ENCODE data around the gene ALG10.

GRCh38 chr12:34022079-34022830 is at the start of gene ALG10:
- TF ChIP-seq CTCF (IDR thresholded peaks at IDR 0.05; ENCODE audit: poor library complexity) (peak; percentile 72), EZH2 (IDR thresholded peaks at IDR 0.05; ENCODE audit: borderline replicate concordance) (no peak), EZH2phosphoT487 (IDR thresholded peaks at IDR 0.05; ENCODE audit: low read depth, severe bottlenecking, unreplicated experiment) (no peak)
